Lower leg skin (tissue), 3 donors: ENCODE data around the gene EXTL2.

ENCODE experiments used
- CTCF ChIP-seq, 3 donors: fragments of 450-650 bp; IDR thresholded peaks; one replicate each; pipeline ENCODE4 v1.5.1; 2016; ENCODE audit warnings: antibody characterized with exemption in 3 of 3, mild to moderate bottlenecking in 3 of 3, moderate library complexity in 2 of 3
- POLR2A ChIP-seq, 2 donors: fragments of 450-650 bp; IDR thresholded peaks; one replicate each; pipeline ENCODE4 v1.6.1; 2016 to 2017; ENCODE audit warnings: antibody characterized with exemption in 2 of 2, mild to moderate bottlenecking in 1 of 2, moderate library complexity in 1 of 2

- TF ChIP-seq POLR2A (IDR thresholded peaks at IDR 0.05) (no peak), CTCF (IDR thresholded peaks at IDR 0.05) (no peak)
Measured at GRCh38 chr1:100892554-100892953, 2.1 kb downstream of the EXTL2 start.
